ENCODE results near the gene CENPV.
A peak's percentile ranks its signal among the peaks of the same experiment; 100 is the strongest.

CENPV gene

GRCh38 chr17:16352303-16352666 is 984 bp downstream of the CENPV start:
- Histone ChIP-seq H3F3A (ENCODE audit: control insufficient read depth, insufficient read depth) (0 out of 2 replicates have a peak, but pooled peaks cover 2% of the 10 kb centered on the region), H3K9me2 (replicated peaks; ENCODE audit: control insufficient read depth, low read length) (no peaks in the 10 kb centered on the region), H3K36me3 (ENCODE audit: control insufficient read depth, low read length) (peaks cover 31% of the 10 kb centered on the region), H3K27me3 (ENCODE audit: control insufficient read depth, low read length) (no peaks in the 10 kb centered on the region), H3K9me3 (ENCODE audit: control insufficient read depth, insufficient read depth, low read length) (no peaks in the 10 kb centered on the region), H3K4me3 (ENCODE audit: low read length) (peak overlapping the region; percentile 85), H4K20me1 (ENCODE audit: control insufficient read depth, insufficient read depth, low read depth, low read length) (no peaks in the 10 kb centered on the region), H3K79me2 (ENCODE audit: control insufficient read depth, low read length) (peaks cover 39% of the 10 kb centered on the region), H3K4me2 (ENCODE audit: low read length) (peak overlapping the region; percentile 93), H3K27ac (ENCODE audit: low read depth, low read length) (peak overlapping the region; percentile 45), H3K4me1 (ENCODE audit: control insufficient read depth, low read length) (peaks cover 16% of the 10 kb centered on the region)
- no peak for TF ChIP-seq EZH2phosphoT487 (IDR thresholded peaks at IDR 0.05; ENCODE audit: borderline replicate concordance, low read length)
- TF ChIP-seq, protein P1, sequence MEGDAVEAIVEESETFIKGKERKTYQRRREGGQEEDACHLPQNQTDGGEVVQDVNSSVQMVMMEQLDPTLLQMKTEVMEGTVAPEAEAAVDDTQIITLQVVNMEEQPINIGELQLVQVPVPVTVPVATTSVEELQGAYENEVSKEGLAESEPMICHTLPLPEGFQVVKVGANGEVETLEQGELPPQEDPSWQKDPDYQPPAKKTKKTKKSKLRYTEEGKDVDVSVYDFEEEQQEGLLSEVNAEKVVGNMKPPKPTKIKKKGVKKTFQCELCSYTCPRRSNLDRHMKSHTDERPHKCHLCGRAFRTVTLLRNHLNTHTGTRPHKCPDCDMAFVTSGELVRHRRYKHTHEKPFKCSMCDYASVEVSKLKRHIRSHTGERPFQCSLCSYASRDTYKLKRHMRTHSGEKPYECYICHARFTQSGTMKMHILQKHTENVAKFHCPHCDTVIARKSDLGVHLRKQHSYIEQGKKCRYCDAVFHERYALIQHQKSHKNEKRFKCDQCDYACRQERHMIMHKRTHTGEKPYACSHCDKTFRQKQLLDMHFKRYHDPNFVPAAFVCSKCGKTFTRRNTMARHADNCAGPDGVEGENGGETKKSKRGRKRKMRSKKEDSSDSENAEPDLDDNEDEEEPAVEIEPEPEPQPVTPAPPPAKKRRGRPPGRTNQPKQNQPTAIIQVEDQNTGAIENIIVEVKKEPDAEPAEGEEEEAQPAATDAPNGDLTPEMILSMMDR (IDR thresholded peaks at IDR 0.05; ENCODE audit: low read depth, low read length, poor library complexity, severe bottlenecking) = no peak

DNA sequence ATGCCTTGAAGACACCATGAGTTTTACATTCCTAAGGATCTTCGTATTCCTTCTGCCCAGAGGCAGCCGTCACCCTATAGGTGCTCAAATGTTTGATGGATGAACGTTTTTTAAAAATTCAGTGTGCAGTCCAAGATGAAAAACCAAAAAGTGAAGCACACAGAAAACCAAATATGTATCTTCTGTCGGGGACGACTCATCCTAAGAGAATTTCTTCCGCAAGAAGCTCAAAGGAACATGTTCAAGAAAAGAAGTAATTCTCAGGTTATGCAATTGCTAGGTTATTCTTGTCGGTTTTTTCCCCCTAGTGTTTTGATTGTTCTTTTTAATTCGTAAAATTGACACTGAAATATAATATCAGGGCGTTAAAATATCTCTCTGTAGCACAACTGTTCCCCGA is 1.4 kb downstream of the CENPV start:
- Histone ChIP-seq H3K36me3 (ENCODE audit: control insufficient read depth, low read length) (peaks cover 36% of the 10 kb centered on the region), H3K4me2 (ENCODE audit: low read length) (peak overlapping the region; percentile 93), H4K20me1 (ENCODE audit: control insufficient read depth, insufficient read depth, low read depth, low read length) (no peaks in the 10 kb centered on the region), H3K4me1 (ENCODE audit: control insufficient read depth, low read length) (peaks cover 16% of the 10 kb centered on the region), H3K79me2 (ENCODE audit: control insufficient read depth, low read length) (peaks cover 39% of the 10 kb centered on the region), H3K27ac (ENCODE audit: low read depth, low read length) (no peak overlapping the region), H3K4me3 (ENCODE audit: low read length) (peak overlapping the region; percentile 85), H3F3A (ENCODE audit: control insufficient read depth, insufficient read depth) (0 out of 2 replicates have a peak, but pooled peaks cover 1% of the 10 kb centered on the region), H3K27me3 (ENCODE audit: control insufficient read depth, low read length) (no peaks in the 10 kb centered on the region), H3K9me2 (replicated peaks; ENCODE audit: control insufficient read depth, low read length) (no peaks in the 10 kb centered on the region), H3K9me3 (ENCODE audit: control insufficient read depth, insufficient read depth, low read length) (no peaks in the 10 kb centered on the region)
- TF ChIP-seq EZH2phosphoT487 (IDR thresholded peaks at IDR 0.05; ENCODE audit: borderline replicate concordance, low read length) = no peak

DNA sequence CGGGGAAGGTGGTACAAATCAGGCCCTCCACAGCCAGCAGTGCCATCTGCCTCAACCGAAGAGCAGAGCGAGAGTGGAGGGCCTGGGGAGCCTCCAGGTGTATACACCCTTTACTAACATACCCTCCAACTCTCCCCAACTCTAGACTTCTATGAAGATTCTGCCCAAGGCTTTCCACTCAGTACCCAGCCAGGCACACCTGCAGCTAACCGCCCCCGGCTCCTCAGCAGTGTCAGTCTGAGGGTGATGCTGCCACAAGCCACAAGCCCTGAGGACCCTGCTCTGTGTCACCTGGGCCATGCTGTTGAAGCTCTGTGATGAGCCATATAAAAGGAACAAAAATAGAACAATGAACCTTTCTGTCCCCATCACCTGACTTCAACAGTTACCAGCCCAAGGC is 3.8 kb downstream of the CENPV start:
- H3K9me2 ChIP-seq (replicated peaks; ENCODE audit: control insufficient read depth, low read length) = no peaks in the 10 kb centered on the region
- no peak overlapping the region for H3K4me2 ChIP-seq (ENCODE audit: low read length)
- peaks cover 16% of the 10 kb centered on the region for H3K4me1 ChIP-seq (ENCODE audit: control insufficient read depth, low read length)
- H4K20me1 ChIP-seq (ENCODE audit: control insufficient read depth, insufficient read depth, low read depth, low read length) = no peaks in the 10 kb centered on the region
- H3K27ac ChIP-seq (ENCODE audit: low read depth, low read length) = no peak overlapping the region
- TF ChIP-seq EZH2phosphoT487 (IDR thresholded peaks at IDR 0.05; ENCODE audit: borderline replicate concordance, low read length) = no peak
- TF ChIP-seq, protein P1 (IDR thresholded peaks at IDR 0.05; ENCODE audit: low read depth, low read length, poor library complexity, severe bottlenecking) = no peak
- no peak overlapping the region for H3K4me3 ChIP-seq (ENCODE audit: low read length)
- no peaks in the 10 kb centered on the region for H3F3A ChIP-seq (ENCODE audit: control insufficient read depth, insufficient read depth)
- H3K27me3 ChIP-seq (ENCODE audit: control insufficient read depth, low read length) = no peaks in the 10 kb centered on the region
- H3K79me2 ChIP-seq (ENCODE audit: control insufficient read depth, low read length) = peaks cover 39% of the 10 kb centered on the region
- peaks cover 45% of the 10 kb centered on the region for H3K36me3 ChIP-seq (ENCODE audit: control insufficient read depth, low read length)
- H3K9me3 ChIP-seq (ENCODE audit: control insufficient read depth, insufficient read depth, low read length) = no peaks in the 10 kb centered on the region

DNA sequence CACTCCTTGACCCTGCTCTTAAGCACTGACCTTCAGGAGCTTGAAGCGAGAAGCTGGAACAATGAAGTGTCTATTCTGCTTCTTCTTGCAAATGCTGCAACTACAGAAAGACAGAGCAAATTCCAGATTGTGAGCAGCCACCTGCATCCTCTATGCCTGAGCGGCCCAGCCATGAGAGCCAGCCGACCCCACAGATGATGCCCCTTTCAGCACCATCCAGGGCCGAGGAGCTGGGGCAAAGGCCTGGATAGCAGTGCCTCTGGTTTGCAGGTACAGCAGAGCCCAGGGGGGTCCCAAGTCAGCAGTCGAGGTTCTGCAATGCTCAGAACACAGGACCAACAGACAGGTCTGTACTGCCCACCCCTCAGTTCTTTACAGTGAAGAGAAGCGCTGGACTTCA is 4.7 kb downstream of the CENPV start:
- H3K9me2 ChIP-seq (replicated peaks; ENCODE audit: control insufficient read depth, low read length) = no peaks in the 10 kb centered on the region
- H3K36me3 ChIP-seq (ENCODE audit: control insufficient read depth, low read length) = peaks cover 51% of the 10 kb centered on the region
- no peak overlapping the region for H3K4me2 ChIP-seq (ENCODE audit: low read length)
- TF ChIP-seq, protein P1 (IDR thresholded peaks at IDR 0.05; ENCODE audit: low read depth, low read length, poor library complexity, severe bottlenecking) = no peak
- TF ChIP-seq EZH2phosphoT487 (IDR thresholded peaks at IDR 0.05; ENCODE audit: borderline replicate concordance, low read length) = no peak
- H3K9me3 ChIP-seq (ENCODE audit: control insufficient read depth, insufficient read depth, low read length) = no peaks in the 10 kb centered on the region
- H4K20me1 ChIP-seq (ENCODE audit: control insufficient read depth, insufficient read depth, low read depth, low read length) = no peaks in the 10 kb centered on the region
- H3K79me2 ChIP-seq (ENCODE audit: control insufficient read depth, low read length) = peaks cover 39% of the 10 kb centered on the region
- H3K4me1 ChIP-seq (ENCODE audit: control insufficient read depth, low read length) = peaks cover 13% of the 10 kb centered on the region
- no peaks in the 10 kb centered on the region for H3F3A ChIP-seq (ENCODE audit: control insufficient read depth, insufficient read depth)
- no peak overlapping the region for H3K4me3 ChIP-seq (ENCODE audit: low read length)
- no peaks in the 10 kb centered on the region for H3K27me3 ChIP-seq (ENCODE audit: control insufficient read depth, low read length)
- no peak overlapping the region for H3K27ac ChIP-seq (ENCODE audit: low read depth, low read length)
